GM12874 (cell line): ENCODE data around the gene TTC9C.

ENCODE experiments used
- CTCF ChIP-seq: IDR thresholded peaks from 2 replicates; pipeline ENCODE4 v1.5.1; 2011; ENCODE audit warnings: low read depth, mild to moderate bottlenecking, control low read depth, low read length, moderate library complexity; ENCODE audit not compliant: insufficient read depth

The TTC9C gene

GRCh38 chr11:62747475-62748160 lies 19.3 kb downstream of the TTC9C start:
- TF ChIP-seq CTCF, result no peak

GRCh38 chr11:62752177-62752785 lies 24.0 kb downstream of the TTC9C start:
- no peak for TF ChIP-seq CTCF

GRCh38 chr11:62752994-62753735 lies 24.9 kb downstream of the TTC9C start:
- no peak for TF ChIP-seq CTCF

- TF ChIP-seq CTCF, result no peak
Measured at GRCh38 chr11:62753736-62754603, 25.7 kb downstream of the TTC9C start, which contains the start of gene ZBTB3. ZBTB3 (minus strand) TSS chr11:62754160; CDS start chr11:62753664, 496 bp downstream.

GRCh38 chr11:62755086-62755615 lies 26.9 kb downstream of the TTC9C start:
- no peak for TF ChIP-seq CTCF

GRCh38 chr11:62757846-62758788 lies 29.8 kb downstream of the TTC9C start:
- no peak for TF ChIP-seq CTCF
